ENCODE measurements around the gene TNFRSF1B. TPM values are rescaled to one million over a fixed set of nuclear protein-coding genes. Genes with fewer than 3 reads are reported as not detected.

The TNFRSF1B gene
- total RNA-seq, 4 donors from 2014 or later, result 2.1 to 17.5 (median 10.3) TPM

DNA sequence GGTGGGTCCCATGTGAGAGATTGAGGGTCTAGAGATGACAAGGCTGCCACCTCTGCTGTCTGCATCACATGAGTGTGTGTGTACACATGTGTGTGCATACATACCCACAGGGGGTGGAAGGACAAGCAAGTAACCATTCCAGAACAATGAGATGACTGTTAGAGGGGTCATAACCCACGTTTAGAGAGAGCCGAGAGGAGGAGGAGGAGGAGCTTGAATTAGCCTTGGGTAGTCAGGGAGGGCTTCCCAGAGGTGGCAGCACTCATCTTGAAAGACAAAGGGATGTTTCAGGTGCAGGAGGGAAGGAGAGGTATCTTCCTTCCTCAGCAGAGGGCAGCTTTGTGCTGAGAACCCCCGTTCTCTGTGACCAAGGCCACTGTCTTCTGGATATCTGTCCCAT lies 21.3 kb downstream of the TNFRSF1B start:
- Histone ChIP-seq H3K4me3 (no peak overlapping the region), H3K27ac (no peak overlapping the region), H3K36me3 (peaks cover 0 to 27% (median 6%) of the 10 kb centered on the region in 3 donors), H3K9me3 (no peaks in the 10 kb centered on the region), H3K4me1 (peaks cover 15 to 63% (median 42%) of the 10 kb centered on the region in 3 donors), H3K27me3 (peaks cover 0 to 57% (median 0%) of the 10 kb centered on the region in 4 donors)
- WGBS, 2 donors, result 58 to 59% methylated on average over 3 of the region's 3 CpGs
- intact Hi-C loops (cut with DNase I), result no loop called here
- TF ChIP-seq, protein P1, sequence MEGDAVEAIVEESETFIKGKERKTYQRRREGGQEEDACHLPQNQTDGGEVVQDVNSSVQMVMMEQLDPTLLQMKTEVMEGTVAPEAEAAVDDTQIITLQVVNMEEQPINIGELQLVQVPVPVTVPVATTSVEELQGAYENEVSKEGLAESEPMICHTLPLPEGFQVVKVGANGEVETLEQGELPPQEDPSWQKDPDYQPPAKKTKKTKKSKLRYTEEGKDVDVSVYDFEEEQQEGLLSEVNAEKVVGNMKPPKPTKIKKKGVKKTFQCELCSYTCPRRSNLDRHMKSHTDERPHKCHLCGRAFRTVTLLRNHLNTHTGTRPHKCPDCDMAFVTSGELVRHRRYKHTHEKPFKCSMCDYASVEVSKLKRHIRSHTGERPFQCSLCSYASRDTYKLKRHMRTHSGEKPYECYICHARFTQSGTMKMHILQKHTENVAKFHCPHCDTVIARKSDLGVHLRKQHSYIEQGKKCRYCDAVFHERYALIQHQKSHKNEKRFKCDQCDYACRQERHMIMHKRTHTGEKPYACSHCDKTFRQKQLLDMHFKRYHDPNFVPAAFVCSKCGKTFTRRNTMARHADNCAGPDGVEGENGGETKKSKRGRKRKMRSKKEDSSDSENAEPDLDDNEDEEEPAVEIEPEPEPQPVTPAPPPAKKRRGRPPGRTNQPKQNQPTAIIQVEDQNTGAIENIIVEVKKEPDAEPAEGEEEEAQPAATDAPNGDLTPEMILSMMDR (IDR thresholded peaks at IDR 0.05), result no peak
- no peak for TF ChIP-seq POLR2A (IDR thresholded peaks at IDR 0.05)
- DNase-seq, result no peak

DNA sequence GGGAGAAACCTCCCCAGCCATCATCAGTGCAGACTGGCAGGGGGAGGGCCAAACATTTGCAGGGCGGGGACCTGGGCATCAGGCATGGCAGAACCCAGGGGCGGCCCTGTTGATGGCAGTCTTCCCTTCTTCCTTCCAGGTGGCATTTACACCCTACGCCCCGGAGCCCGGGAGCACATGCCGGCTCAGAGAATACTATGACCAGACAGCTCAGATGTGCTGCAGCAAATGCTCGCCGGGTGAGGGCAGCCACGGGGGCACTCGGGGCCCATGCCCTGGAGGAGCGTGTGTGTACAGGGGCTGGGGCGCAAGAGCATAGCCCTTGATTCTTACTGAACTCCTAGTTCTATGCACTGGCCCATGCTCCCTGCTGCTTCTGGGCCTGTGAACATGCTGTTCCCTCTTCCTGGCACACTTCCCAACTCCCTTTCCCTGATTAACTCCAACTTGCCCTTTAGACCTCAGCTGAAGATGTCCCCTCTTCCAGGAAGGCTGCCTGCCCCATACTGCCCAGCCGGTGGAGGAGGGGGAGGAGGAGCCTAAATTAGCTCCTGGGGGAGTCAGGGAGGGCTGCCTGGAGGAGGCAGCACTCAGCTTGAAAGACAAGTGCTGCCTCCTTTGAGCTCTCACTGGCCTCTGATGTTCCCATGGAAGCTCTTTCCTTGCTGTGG lies 22.0 kb downstream of the TNFRSF1B start:
- no peak overlapping the region for H3K27ac ChIP-seq
- H3K36me3 ChIP-seq, result peaks cover 0 to 34% (median 6%) of the 10 kb centered on the region in 3 donors
- DNase-seq, result no peak
- intact Hi-C loops (cut with DNase I), result no loop called here
- no peak for TF ChIP-seq POLR2A (IDR thresholded peaks at IDR 0.05)
- TF ChIP-seq, protein P1 (IDR thresholded peaks at IDR 0.05), result no peak
- H3K4me1 ChIP-seq, result peaks cover 15 to 56% (median 41%) of the 10 kb centered on the region in 3 donors
- no peak overlapping the region for H3K4me3 ChIP-seq
- no peaks in the 10 kb centered on the region for H3K9me3 ChIP-seq
- H3K27me3 ChIP-seq, result peaks cover 0 to 57% (median 0%) of the 10 kb centered on the region in 4 donors
- 65 to 82% methylated on average over 8 to 12 of the region's 13 CpGs for WGBS, 2 donors

DNA sequence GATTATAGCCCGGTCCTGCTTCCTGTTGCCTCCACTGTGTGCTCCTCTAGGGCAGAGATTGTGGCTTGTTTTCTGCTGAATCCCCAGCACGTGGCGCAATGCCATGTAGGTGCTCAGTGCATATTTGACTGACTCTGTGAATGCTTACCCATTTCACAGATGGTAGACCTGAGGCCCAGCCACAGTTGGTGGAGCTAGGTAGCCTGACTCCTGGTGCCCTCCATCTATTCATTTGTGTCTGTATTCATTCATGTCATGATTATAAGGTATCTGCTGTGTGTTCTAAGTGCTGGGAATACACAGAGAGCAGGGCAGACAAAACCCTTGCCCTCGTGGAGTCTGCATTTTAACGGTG lies 22.5 kb downstream of the TNFRSF1B start:
- no peak for DNase-seq
- Histone ChIP-seq H3K27me3 (peaks cover 0 to 52% (median 0%) of the 10 kb centered on the region in 4 donors), H3K4me1 (peaks cover 15 to 51% (median 38%) of the 10 kb centered on the region in 3 donors), H3K27ac (no peak overlapping the region), H3K9me3 (no peaks in the 10 kb centered on the region), H3K36me3 (peaks cover 0 to 39% (median 6%) of the 10 kb centered on the region in 3 donors), H3K4me3 (no peak overlapping the region)
- no peak for TF ChIP-seq POLR2A (IDR thresholded peaks at IDR 0.05)
- TF ChIP-seq, protein P1 (IDR thresholded peaks at IDR 0.05), result no peak
- WGBS, 2 donors, result 68 to 72% methylated on average over 3 to 5 of the region's 5 CpGs
- intact Hi-C loops (cut with DNase I), result no loop called here

DNA sequence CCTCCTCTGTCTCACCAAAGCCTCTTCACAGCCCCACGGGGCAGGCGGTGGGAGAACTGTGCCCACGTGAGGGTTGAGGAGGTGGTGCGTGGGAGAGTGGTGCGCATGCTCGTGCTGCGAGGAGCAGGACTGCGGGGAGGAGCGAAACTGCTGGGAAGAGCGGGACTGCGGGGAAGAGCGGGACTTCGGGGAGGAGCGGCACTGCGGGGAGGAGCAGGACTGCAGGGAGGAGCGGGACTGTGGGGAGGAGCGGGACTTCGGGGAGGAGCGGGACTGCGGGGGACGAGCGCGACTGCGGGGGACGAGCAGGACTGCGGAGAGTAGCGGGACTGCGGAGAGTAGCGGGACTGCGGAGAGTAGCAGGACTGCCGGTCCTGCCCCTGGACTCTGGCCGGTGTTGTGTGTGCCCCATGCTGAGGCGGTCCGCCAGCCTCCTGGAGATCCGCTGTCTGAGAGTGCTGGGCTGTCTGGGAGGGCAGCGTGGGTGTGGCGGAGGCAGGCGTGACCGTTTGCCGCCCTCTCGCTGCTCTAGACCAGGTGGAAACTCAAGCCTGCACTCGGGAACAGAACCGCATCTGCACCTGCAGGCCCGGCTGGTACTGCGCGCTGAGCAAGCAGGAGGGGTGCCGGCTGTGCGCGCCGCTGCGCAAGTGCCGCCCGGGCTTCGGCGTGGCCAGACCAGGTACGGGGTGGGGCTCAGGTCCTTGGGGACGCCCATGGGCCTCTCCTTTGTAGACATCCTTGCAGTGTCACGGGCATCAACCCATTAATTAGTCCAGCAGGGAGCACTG lies 24.6 kb downstream of the TNFRSF1B start:
- TF ChIP-seq, protein P1 (IDR thresholded peaks at IDR 0.05), result no peak
- TF ChIP-seq POLR2A (IDR thresholded peaks at IDR 0.05), result no peak
- Histone ChIP-seq H3K4me1 (peaks cover 5 to 30% (median 17%) of the 10 kb centered on the region in 3 donors), H3K36me3 (peaks cover 0 to 51% (median 6%) of the 10 kb centered on the region in 3 donors), H3K27ac (no peak overlapping the region), H3K9me3 (no peaks in the 10 kb centered on the region), H3K27me3 (peaks cover 0 to 42% (median 0%) of the 10 kb centered on the region in 4 donors), H3K4me3 (no peak overlapping the region)
- intact Hi-C loops (cut with DNase I), result no loop called here
- 84 to 87% methylated on average over 31 to 38 of the region's 58 CpGs for WGBS, 2 donors
- DNase-seq, result no peak

DNA sequence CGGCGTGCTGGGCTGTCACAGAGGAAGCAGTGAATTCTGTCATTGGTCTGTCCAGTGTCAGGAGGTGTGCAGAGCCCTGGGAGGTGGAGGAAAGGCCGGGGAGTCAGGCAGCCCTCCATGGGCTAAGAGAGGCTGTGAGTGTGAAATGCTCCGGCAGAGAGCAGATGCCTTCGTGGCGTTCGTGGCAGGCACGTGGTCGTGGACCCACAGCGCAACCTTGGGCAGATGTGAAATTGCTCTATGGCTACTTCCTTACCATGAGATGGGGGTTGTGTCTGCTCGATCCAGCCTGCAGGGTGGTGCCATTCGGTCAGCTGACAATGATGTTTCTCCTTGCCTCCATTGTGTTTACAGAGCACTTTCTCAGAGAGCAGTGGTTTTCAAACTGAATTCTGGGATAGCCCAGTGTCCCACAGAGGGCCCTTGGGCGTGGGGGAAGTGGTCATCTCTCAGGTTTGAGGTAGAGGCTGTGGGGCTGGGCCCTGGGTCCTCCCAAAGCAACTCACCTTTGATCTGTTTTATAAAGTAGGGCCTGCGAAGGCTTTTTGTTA lies 27.9 kb downstream of the TNFRSF1B start:
- H3K9me3 ChIP-seq, result no peaks in the 10 kb centered on the region
- H3K4me3 ChIP-seq, result no peak overlapping the region
- H3K4me1 ChIP-seq, result no peaks in the 10 kb centered on the region
- peak overlapping the region in 1 of 4 donors; percentile 28 for H3K27ac ChIP-seq
- TF ChIP-seq, protein P1 (IDR thresholded peaks at IDR 0.05), result no peak
- TF ChIP-seq POLR2A (IDR thresholded peaks at IDR 0.05), result no peak
- peaks cover 0 to 70% (median 6%) of the 10 kb centered on the region in 3 donors for H3K36me3 ChIP-seq
- H3K27me3 ChIP-seq, result peaks cover 0 to 21% (median 0%) of the 10 kb centered on the region in 4 donors
- WGBS, 2 donors, result 84 to 91% methylated on average over 7 to 12 of the region's 14 CpGs
- DNase-seq, result no peak
- intact Hi-C loops (cut with DNase I), result no loop called here
